HCT116 (cell line): Measurements from ENCODE around the gene PMM1. TPM values are rescaled to one million over a fixed set of nuclear protein-coding genes. Genes with fewer than 3 reads are reported as not detected.
"Not testable (repeated sequence)": the region's sequence is repeated elsewhere in the genome, so short reads cannot be mapped to it uniquely, and the experiment has no call there.

Experiments used
- ATAC-seq: fragments of 200-7000 bp; cut with Tn5 transposase; 2 replicates; pipeline ENCODE4 v1.9.1; 2020; ENCODE audit warnings: mild to moderate bottlenecking, moderate library complexity
- BruUV-seq: library from RNA; stranded (reverse); fragments of 400-500 nt; replicated peaks from 2 replicates; lab custom pipeline; 2021; lab: Mats Ljungman, UMichigan
- CTCF ChIA-PET: fragments of 300-600 bp; sonication (Branson Sonifier 250); formaldehyde crosslinking; loops from one replicate; lab custom pipeline; 2021; ENCODE audit warnings: antibody characterized with exemption; lab: Charles Lee
- POLR2A ChIA-PET: fragments of 300-600, 350-600 bp; sonication (Branson Sonifier 250); formaldehyde crosslinking; loops from one replicate; lab custom pipeline; 2021; ENCODE audit warnings: antibody characterized with exemption; lab: Charles Lee
- RAD21 ChIA-PET, 2 experiments: fragments of 300-600 bp; sonication (Branson Sonifier 250); formaldehyde crosslinking; loops; one replicate each; lab custom pipeline; 2023; ENCODE audit warnings: low total read pairs in 2 of 2; ENCODE audit not compliant: uncharacterized antibody in 2 of 2, unreplicated experiment in 2 of 2, low non-redundant PET in 1 of 2; lab: Charles Lee
- DNase-seq: peaks from one replicate; pipeline ENCODE4 v3.0.0-alpha.2; 2010; ENCODE audit warnings: low read depth, low spot score
- H2AFZ ChIP-seq: fragments of 200-600 bp; shearing (Covaris generic), sonication (generic); 2 replicates; pipeline ENCODE4 v1.6.1; 2017; ENCODE audit warnings: low read depth, mixed run types, mixed read lengths, antibody characterized with exemption, low read length; ENCODE audit not compliant: poor library complexity, severe bottlenecking
- H3K27ac ChIP-seq: 2 replicates; pipeline ENCODE4 v1.5.1; 2012; ENCODE audit warnings: low read depth, low read length
- H3K27me3 ChIP-seq: fragments of 200-600 bp; sonication (generic); 2 replicates; pipeline ENCODE4 v1.6.1; 2016; ENCODE audit warnings: mixed run types, low read length, mixed read lengths; ENCODE audit not compliant: insufficient read depth
- H3K36me3 ChIP-seq, 2 experiments: fragments of 200-500 bp in 1 of 2; fragments of 200-600 bp in 1 of 2; sonication (Bioruptor generic) in 1 of 2; sonication (generic) in 1 of 2; 2 replicates each; pipeline versions ENCODE4 v1.5.1 to v1.6.1; 2014 to 2016; ENCODE audit warnings: low read length in 2 of 2, inconsistent platforms in 1 of 2, mixed read lengths in 1 of 2, mixed run types in 1 of 2; ENCODE audit not compliant: insufficient read depth in 2 of 2, control insufficient read depth in 1 of 2
- H3K4me1 ChIP-seq, 2 experiments: fragments of 200-600 bp in 1 of 2; sonication (generic) in 1 of 2; 2 replicates each; pipeline versions ENCODE4 v1.5.1 to v1.6.1; 2012 to 2017; ENCODE audit warnings: low read length in 2 of 2, inconsistent platforms in 1 of 2, mild to moderate bottlenecking in 1 of 2, mixed read lengths in 1 of 2, mixed run types in 1 of 2, moderate library complexity in 1 of 2; ENCODE audit not compliant: insufficient read depth in 2 of 2, control insufficient read depth in 1 of 2
- H3K4me2 ChIP-seq: fragments of 200-600 bp; sonication (generic); 2 replicates; pipeline ENCODE4 v1.6.1; 2017; ENCODE audit warnings: mixed run types, low read length, mixed read lengths
- H3K4me3 ChIP-seq, 2 experiments: fragments of 200-600 bp in 1 of 2; sonication (generic) in 1 of 2; replicated peaks in 1 of 2; 2 replicates each; pipeline ENCODE4 v1.5.1; 2011 to 2016; ENCODE audit warnings: low read length in 2 of 2, control low read depth in 1 of 2, low read depth in 1 of 2, mild to moderate bottlenecking in 1 of 2, mixed read lengths in 1 of 2, mixed run types in 1 of 2
- H3K79me2 ChIP-seq: fragments of 200-600 bp; sonication (generic); 2 replicates; pipeline ENCODE4 v1.6.1; 2017; ENCODE audit warnings: mild to moderate bottlenecking, mixed run types, low read length, moderate library complexity, mixed read lengths; ENCODE audit not compliant: insufficient read depth
- H3K9ac ChIP-seq: fragments of 200-600 bp; sonication (generic); 2 replicates; pipeline ENCODE4 v1.6.1; 2016; ENCODE audit warnings: low read length, mixed read lengths
- H3K9me2 ChIP-seq: fragments of 200-600 bp; sonication (generic), shearing (Covaris generic); 2 replicates; pipeline ENCODE4 v1.6.1; 2017; ENCODE audit warnings: mixed run types, mild to moderate bottlenecking, moderate library complexity; ENCODE audit not compliant: insufficient read depth
- H3K9me3 ChIP-seq, 2 experiments: fragments of 200-500 bp in 1 of 2; fragments of 200-600 bp in 1 of 2; sonication (Bioruptor generic) in 1 of 2; sonication (generic) in 1 of 2; 2 replicates each; pipeline ENCODE4 v1.6.1; 2014 to 2017; ENCODE audit warnings: low read length in 2 of 2, mixed read lengths in 2 of 2, inconsistent platforms in 1 of 2, low read depth in 1 of 2, mild to moderate bottlenecking in 1 of 2, mixed run types in 1 of 2, moderate library complexity in 1 of 2; ENCODE audit not compliant: control insufficient read depth in 1 of 2, insufficient read depth in 1 of 2
- H4K20me1 ChIP-seq: fragments of 200-600 bp; sonication (generic), shearing (Covaris generic); 2 replicates; pipeline ENCODE4 v1.6.1; 2017; ENCODE audit warnings: mixed run types, mild to moderate bottlenecking, moderate library complexity; ENCODE audit not compliant: insufficient read depth
- CEBPB ChIP-seq: IDR thresholded peaks from 2 replicates; pipeline ENCODE4 v1.6.1; 2012; ENCODE audit warnings: low read depth
- EGR1 ChIP-seq: IDR thresholded peaks from 2 replicates; pipeline ENCODE4 v1.6.1; 2012; ENCODE audit warnings: low read depth
- ELF1 ChIP-seq: IDR thresholded peaks from 2 replicates; pipeline ENCODE4 v1.6.1; 2012; ENCODE audit warnings: low read depth, borderline replicate concordance
- EZH2phosphoT487 ChIP-seq: fragments of 200-600 bp; IDR thresholded peaks from 2 replicates; pipeline ENCODE4 v1.6.1; 2018; ENCODE audit warnings: antibody characterized with exemption, borderline replicate concordance
- POLR2AphosphoS5 ChIP-seq: IDR thresholded peaks from 2 replicates; pipeline ENCODE4 v1.6.1; 2011; ENCODE audit warnings: mild to moderate bottlenecking, low read depth, low read length, moderate library complexity
- RAD21 ChIP-seq: IDR thresholded peaks from 2 replicates; pipeline ENCODE4 v1.6.1; 2012; ENCODE audit warnings: low read depth, mild to moderate bottlenecking
- SIN3A ChIP-seq: IDR thresholded peaks from 2 replicates; pipeline ENCODE4 v1.6.1; 2012; ENCODE audit warnings: low read depth
- SP1 ChIP-seq: IDR thresholded peaks from 2 replicates; pipeline ENCODE4 v1.6.1; 2012; ENCODE audit warnings: low read depth
- SRF ChIP-seq: IDR thresholded peaks from 2 replicates; pipeline ENCODE4 v1.6.1; 2012; ENCODE audit warnings: low read depth
- YY1 ChIP-seq: IDR thresholded peaks from 2 replicates; pipeline ENCODE4 v1.6.1; 2011; ENCODE audit warnings: low read length, low read depth, moderate library complexity, mild to moderate bottlenecking; ENCODE audit not compliant: insufficient replicate concordance; ENCODE audit errors: extremely low read depth
- ZFX ChIP-seq: fragments of 450-650 bp; IDR thresholded peaks from 2 replicates; pipeline ENCODE4 v1.6.1; 2017
- ZNF274 ChIP-seq: fragments of 200-500 bp; sonication (Bioruptor generic); IDR thresholded peaks from 2 replicates; pipeline ENCODE4 v1.6.1; 2014; ENCODE audit warnings: mild to moderate bottlenecking, low read depth, low read length, inconsistent platforms
- intact Hi-C: fragments of 100-400 bp; cut with micrococcal nuclease; formaldehyde crosslinking; loops from 2 replicates; pipeline ENCODE4 v1.10.0; 2022
- total RNA-seq: library from RNA; stranded (reverse); gene quantifications from one replicate; pipeline ENCODE4 v1.2.1, GENCODE V29; 2021; ENCODE audit not compliant: unreplicated experiment
- TF ChIP-seq, protein P1 (sequence below): IDR thresholded peaks from 2 replicates; pipeline ENCODE4 v1.6.1; 2012
- TF ChIP-seq, protein P2 (sequence below): IDR thresholded peaks from 2 replicates; pipeline ENCODE4 v1.6.1; 2011; ENCODE audit warnings: mild to moderate bottlenecking, low read length, moderate library complexity; ENCODE audit not compliant: insufficient replicate concordance; ENCODE audit errors: extremely low read depth

Gene PMM1
- total RNA-seq, 1 experiment from 2014 or later = 31.7 TPM

DNA sequence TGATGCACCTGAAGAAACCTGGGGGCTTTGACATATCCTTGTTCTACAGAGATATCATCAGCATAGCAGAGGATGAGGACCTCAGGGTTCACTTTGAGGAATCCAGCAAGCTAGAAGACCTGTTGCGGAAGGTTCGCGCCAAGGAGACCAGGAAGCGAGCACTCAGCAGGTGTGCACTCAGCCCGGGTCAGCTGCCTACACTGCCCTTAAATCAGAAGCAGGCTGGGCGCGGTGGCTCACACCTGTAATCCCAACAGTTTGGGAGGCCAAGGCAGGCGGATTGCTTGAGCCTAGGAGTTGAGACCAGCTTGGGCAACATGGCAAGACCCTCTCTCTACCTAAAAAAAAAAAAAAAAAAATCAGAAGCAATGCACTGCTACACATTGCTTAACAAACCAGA lies 48.0 kb upstream of the PMM1 start:
- H4K20me1 ChIP-seq, H2AFZ ChIP-seq, intact Hi-C loops, H3K4me2 ChIP-seq, CTCF ChIA-PET, H3K27ac ChIP-seq, BruUV-seq, H3K9ac ChIP-seq, DNase-seq, H3K9me2 ChIP-seq, H3K9me3 ChIP-seq, H3K27me3 ChIP-seq, H3K4me3 ChIP-seq, H3K4me1 ChIP-seq, ATAC-seq, POLR2A ChIA-PET, RAD21 ChIA-PET: not testable (repeated sequence)
- Histone ChIP-seq H3K36me3 (peaks cover 69 to 71% of the 10 kb centered on the region in 2 experiments), H3K79me2 (peaks cover 97% of the 10 kb centered on the region)

DNA sequence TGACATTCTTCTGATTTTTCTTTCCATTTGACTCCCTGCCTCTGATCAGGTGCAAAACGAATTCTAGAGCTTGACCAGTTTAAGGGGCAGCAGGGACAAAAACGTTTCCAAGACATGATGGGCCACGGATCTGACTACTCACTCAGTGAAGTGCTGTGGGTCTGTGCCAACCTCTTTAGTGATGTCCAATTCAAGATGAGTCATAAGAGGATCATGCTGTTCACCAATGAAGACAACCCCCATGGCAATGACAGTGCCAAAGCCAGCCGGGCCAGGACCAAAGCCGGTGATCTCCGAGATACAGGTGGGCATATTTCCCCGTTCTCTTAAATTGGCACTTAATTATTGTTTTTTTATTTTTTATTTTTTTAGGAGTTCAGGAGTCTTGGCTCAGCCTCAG lies 46.8 kb upstream of the PMM1 start:
- no peaks in the 10 kb centered on the region for H3K4me1 ChIP-seq
- no TSS peak for BruUV-seq
- H4K20me1 ChIP-seq = peaks cover 10% of the 10 kb centered on the region; the same call in 1 of the 2 replicates
- H3K27ac ChIP-seq = no peak overlapping the region
- no peaks in the 10 kb centered on the region for H3K9me2 ChIP-seq
- intact Hi-C loops = no loop called here
- RAD21 ChIA-PET = no interaction called here
- H3K4me3 ChIP-seq = no peak overlapping the region
- TF ChIP-seq, protein P1, sequence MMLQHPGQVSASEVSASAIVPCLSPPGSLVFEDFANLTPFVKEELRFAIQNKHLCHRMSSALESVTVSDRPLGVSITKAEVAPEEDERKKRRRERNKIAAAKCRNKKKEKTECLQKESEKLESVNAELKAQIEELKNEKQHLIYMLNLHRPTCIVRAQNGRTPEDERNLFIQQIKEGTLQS = no peak
- TF ChIP-seq ZNF274 (no peak), ZFX (no peak), SP1 (no peak), ELF1 (no peak), POLR2AphosphoS5 (no peak), YY1 (no peak), EZH2phosphoT487 (no peak), SRF (no peak), SIN3A (no peak), CEBPB (no peak), RAD21 (no peak), EGR1 (no peak)
- TF ChIP-seq, protein P2, sequence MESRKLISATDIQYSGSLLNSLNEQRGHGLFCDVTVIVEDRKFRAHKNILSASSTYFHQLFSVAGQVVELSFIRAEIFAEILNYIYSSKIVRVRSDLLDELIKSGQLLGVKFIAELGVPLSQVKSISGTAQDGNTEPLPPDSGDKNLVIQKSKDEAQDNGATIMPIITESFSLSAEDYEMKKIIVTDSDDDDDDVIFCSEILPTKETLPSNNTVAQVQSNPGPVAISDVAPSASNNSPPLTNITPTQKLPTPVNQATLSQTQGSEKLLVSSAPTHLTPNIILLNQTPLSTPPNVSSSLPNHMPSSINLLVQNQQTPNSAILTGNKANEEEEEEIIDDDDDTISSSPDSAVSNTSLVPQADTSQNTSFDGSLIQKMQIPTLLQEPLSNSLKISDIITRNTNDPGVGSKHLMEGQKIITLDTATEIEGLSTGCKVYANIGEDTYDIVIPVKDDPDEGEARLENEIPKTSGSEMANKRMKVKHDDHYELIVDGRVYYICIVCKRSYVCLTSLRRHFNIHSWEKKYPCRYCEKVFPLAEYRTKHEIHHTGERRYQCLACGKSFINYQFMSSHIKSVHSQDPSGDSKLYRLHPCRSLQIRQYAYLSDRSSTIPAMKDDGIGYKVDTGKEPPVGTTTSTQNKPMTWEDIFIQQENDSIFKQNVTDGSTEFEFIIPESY = no peak
- TF ChIP-seq, all 23 proteins: peak for 0
- no peak overlapping the region for H3K9ac ChIP-seq
- ATAC-seq = 0 out of 2 replicates have a peak, but pooled peaks have one; percentile 41
- no peak overlapping the region for H2AFZ ChIP-seq
- CTCF ChIA-PET = no interaction called here
- POLR2A ChIA-PET = no interaction called here
- H3K27me3 ChIP-seq = no peaks in the 10 kb centered on the region
- H3K9me3 ChIP-seq = no peaks in the 10 kb centered on the region
- H3K79me2 ChIP-seq = peaks cover 93% of the 10 kb centered on the region
- peaks cover 60% of the 10 kb centered on the region in 2 experiments for H3K36me3 ChIP-seq
- no peak overlapping the region for H3K4me2 ChIP-seq
- no peak for DNase-seq

DNA sequence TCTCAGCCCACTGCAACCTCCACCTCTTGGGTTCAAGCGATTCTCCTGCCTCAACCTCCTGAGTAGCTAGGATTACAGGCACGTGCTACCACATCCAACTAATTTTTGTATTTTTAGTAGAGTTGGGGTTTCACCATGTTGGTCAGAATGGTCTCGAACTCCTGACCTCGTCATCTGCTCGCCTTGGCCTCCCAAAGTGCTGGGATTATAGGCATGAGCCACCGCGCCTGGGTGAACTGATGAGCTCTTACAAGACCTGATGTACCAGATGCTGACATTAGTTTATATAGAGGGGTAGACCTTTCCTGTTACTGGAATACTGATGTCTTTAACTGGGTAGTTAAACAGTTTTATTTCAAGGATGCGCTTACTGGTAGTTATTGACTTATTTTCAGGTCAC lies 45.0 kb upstream of the PMM1 start:
- ATAC-seq, H3K9ac ChIP-seq, H3K4me3 ChIP-seq, RAD21 ChIA-PET, DNase-seq, H3K9me2 ChIP-seq, intact Hi-C loops, H3K27ac ChIP-seq, H3K4me1 ChIP-seq, BruUV-seq, H3K9me3 ChIP-seq, CTCF ChIA-PET, H2AFZ ChIP-seq, H3K27me3 ChIP-seq, H4K20me1 ChIP-seq, H3K4me2 ChIP-seq: not testable (repeated sequence)
- POLR2A ChIA-PET = interaction anchor here (2.8 kb wide), 1 partner anchor 14 kb away, joined by 13 read pairs; the partner anchor contains the start of genes DESI1 and XRCC6
- Histone ChIP-seq H3K79me2 (peaks cover 80% of the 10 kb centered on the region), H3K36me3 (peaks cover 47 to 51% of the 10 kb centered on the region in 2 experiments)
